Esophagus muscularis mucosa (tissue), 4 donors: ENCODE data around the gene TPH2. TPM values are rescaled to one million over a fixed set of nuclear protein-coding genes. Genes with fewer than 3 reads are reported as not detected.

Source experiments
- DNase-seq: peaks from one replicate; pipeline ENCODE4 v3.0.0-alpha.2; 2017; ENCODE audit errors: extremely low spot score
- H3K27ac ChIP-seq, 4 donors: fragments of 200-600 bp; sonication (generic); replicated peaks in 1 of 4; 1 replicate in 3 of 4; 2 replicates in 1 of 4; pipeline ENCODE4 v1.5.1; 2016 to 2019; ENCODE audit warnings: mild to moderate bottlenecking in 1 of 4
- H3K27me3 ChIP-seq, 4 donors: fragments of 200-600 bp; sonication (generic); one replicate each; pipeline versions ENCODE4 v1.5.1 to v1.6.0; 2016 to 2019
- H3K36me3 ChIP-seq, 4 donors: fragments of 200-600 bp; sonication (generic); one replicate each; pipeline ENCODE4 v1.5.1; 2016 to 2019
- H3K4me1 ChIP-seq, 4 donors: fragments of 200-600 bp; sonication (generic); one replicate each; pipeline ENCODE4 v1.5.1; 2016 to 2019
- H3K4me3 ChIP-seq, 4 donors: fragments of 200-600 bp; sonication (generic); 1 replicate in 2 of 4; 2 replicates in 2 of 4; pipeline ENCODE4 v1.5.1; 2016 to 2019; ENCODE audit warnings: mild to moderate bottlenecking in 4 of 4, moderate library complexity in 1 of 4
- H3K9me3 ChIP-seq, 4 donors: fragments of 200-600 bp; sonication (generic); 1 replicate in 3 of 4; 2 replicates in 1 of 4; pipeline ENCODE4 v1.5.1; 2016 to 2019
- CTCF ChIP-seq, 3 experiments: fragments of 200-600 bp in 2 of 3; fragments of 450-650 bp in 1 of 3; sonication (generic) in 2 of 3; IDR thresholded peaks; one replicate each; pipeline ENCODE4 v1.5.1; 2017 to 2019; ENCODE audit warnings: antibody characterized with exemption in 3 of 3, mild to moderate bottlenecking in 2 of 3, moderate library complexity in 1 of 3
- EP300 ChIP-seq: sonication (generic); formaldehyde crosslinking; IDR thresholded peaks from one replicate; pipeline ENCODE4 v1.6.1; 2017; ENCODE audit warnings: antibody characterized with exemption
- POLR2A ChIP-seq: fragments of 450-650 bp; IDR thresholded peaks from one replicate; pipeline ENCODE4 v1.6.1; 2017; ENCODE audit warnings: antibody characterized with exemption, moderate library complexity, mild to moderate bottlenecking, low read depth
- POLR2AphosphoS5 ChIP-seq, 2 donors: sonication (generic); formaldehyde crosslinking; IDR thresholded peaks; one replicate each; pipeline ENCODE4 v1.6.1; 2017; ENCODE audit warnings: antibody characterized with exemption in 2 of 2
- WGBS: methylation state at CpG from one replicate; pipeline ENCODE4 v1.1.5; 2018; 5-methylcytosine and 5-hydroxymethylcytosine counted together
- intact Hi-C: fragments of 100-400 bp; cut with DNase I; formaldehyde crosslinking; loops from one replicate; pipeline ENCODE4 v1.15.1; 2023
- total RNA-seq, 4 donors: library from RNA; depleted of rRNA; stranded (reverse); fragments of >200 nt; gene quantifications; one replicate each; pipeline versions ENCODE4 v1.1.0 to v1.2.1, GENCODE V29; 2016

TPH2 gene
- total RNA-seq, 4 donors from 2014 or later, result 0.11 to 0.17 (median 0.13) TPM; not detected in 1

- 34% methylated on average over 5 of the region's 5 CpGs for WGBS
- no peak for DNase-seq
Observed at GRCh38 chr12:72057330-72057914, 118.8 kb downstream of the TPH2 start.

GRCh38 chr12:72063073-72063472, 124.4 kb downstream of the TPH2 start:
- DNase-seq, result no peak
- Histone ChIP-seq H3K4me3 (no peak overlapping the region), H3K27ac (no peak overlapping the region), H3K27me3 (no peaks in the 10 kb centered on the region), H3K4me1 (no peaks in the 10 kb centered on the region), H3K9me3 (no peaks in the 10 kb centered on the region), H3K36me3 (no peaks in the 10 kb centered on the region)
- intact Hi-C loops, result no loop called here
- 78% methylated on average over 2 of the region's 2 CpGs for WGBS
- no peak for TF ChIP-seq POLR2A
- no peak for TF ChIP-seq POLR2AphosphoS5 (IDR thresholded peaks at IDR 0.05)
- TF ChIP-seq EP300, result no peak
- no peak for TF ChIP-seq CTCF (IDR thresholded peaks at IDR 0.05)

More at GRCh38 chr12:72057330-72057914, 118.8 kb downstream of the TPH2 start:
- no peaks in the 10 kb centered on the region for H3K9me3 ChIP-seq
- H3K4me3 ChIP-seq, result no peak overlapping the region
- intact Hi-C loops, result no loop called here
- H3K27ac ChIP-seq, result no peak overlapping the region
- H3K4me1 ChIP-seq, result no peaks in the 10 kb centered on the region
- H3K36me3 ChIP-seq, result no peaks in the 10 kb centered on the region
- no peaks in the 10 kb centered on the region for H3K27me3 ChIP-seq
- no peak for TF ChIP-seq POLR2AphosphoS5 (IDR thresholded peaks at IDR 0.05)
- TF ChIP-seq CTCF (IDR thresholded peaks at IDR 0.05), result no peak
- TF ChIP-seq EP300, result no peak
- TF ChIP-seq POLR2A, result no peak

- Histone ChIP-seq H3K9me3 (no peaks in the 10 kb centered on the region), H3K27me3 (no peaks in the 10 kb centered on the region), H3K4me3 (no peak overlapping the region), H3K4me1 (peaks cover 0 to 6% (median 0%) of the 10 kb centered on the region in 4 donors), H3K36me3 (no peaks in the 10 kb centered on the region), H3K27ac (no peak overlapping the region)
- intact Hi-C loops, result no loop called here
- 94% methylated on average over 2 of the region's 2 CpGs for WGBS
- TF ChIP-seq EP300, result no peak
- no peak for TF ChIP-seq POLR2A
- TF ChIP-seq CTCF (IDR thresholded peaks at IDR 0.05), result no peak
- no peak for TF ChIP-seq POLR2AphosphoS5 (IDR thresholded peaks at IDR 0.05)
- no peak for DNase-seq
Observed at GRCh38 chr12:72071030-72071429, 132.4 kb downstream of the TPH2 start.

GRCh38 chr12:72072592-72073212, 134.1 kb downstream of the TPH2 start:
- no peak overlapping the region for H3K27ac ChIP-seq

More at GRCh38 chr12:72072592-72073212, 134.1 kb downstream of the TPH2 start:
- H3K27me3 ChIP-seq, result no peaks in the 10 kb centered on the region
- DNase-seq, result no peak
- TF ChIP-seq POLR2AphosphoS5 (IDR thresholded peaks at IDR 0.05) (no peak), POLR2A (no peak), CTCF (IDR thresholded peaks at IDR 0.05) (no peak), EP300 (no peak)
- 10% methylated on average over 1 of the region's 1 CpG for WGBS
- no peaks in the 10 kb centered on the region for H3K9me3 ChIP-seq
- intact Hi-C loops, result no loop called here
- no peaks in the 10 kb centered on the region for H3K36me3 ChIP-seq
- peaks cover 0 to 6% (median 0%) of the 10 kb centered on the region in 4 donors for H3K4me1 ChIP-seq
- H3K4me3 ChIP-seq, result no peak overlapping the region
